PC-3 (cell line): ENCODE measurements around the gene STH. TPM values are rescaled to one million over a fixed set of nuclear protein-coding genes. Genes with fewer than 3 reads are reported as not detected.

Experiments
- ATAC-seq: fragments of 200-7000 bp; cut with Tn5 transposase; 2 replicates; pipeline ENCODE4 v1.9.1; 2020; ENCODE audit warnings: mild to moderate bottlenecking, moderate library complexity
- BruUV-seq: library from RNA; stranded (reverse); fragments of 400-500 nt; replicated peaks from 2 replicates; lab custom pipeline; 2021; lab: Mats Ljungman, UMichigan
- CTCF ChIA-PET: fragments of 300-600 bp; sonication (Branson Sonifier 250); formaldehyde crosslinking; loops from one replicate; lab custom pipeline; 2022; ENCODE audit warnings: antibody characterized with exemption; lab: Charles Lee
- POLR2A ChIA-PET: fragments of 300-600 bp; sonication (Branson Sonifier 250); formaldehyde crosslinking; loops from one replicate; lab custom pipeline; 2022; ENCODE audit warnings: antibody characterized with exemption; ENCODE audit not compliant: unreplicated experiment; lab: Charles Lee
- DNase-seq: peaks from one replicate; pipeline ENCODE4 v3.0.0-alpha.2; 2015
- H2AFZ ChIP-seq: fragments of 300-600 bp; sonication (generic); 2 replicates; pipeline ENCODE4 v1.6.0; 2016; ENCODE audit warnings: antibody characterized with exemption, low read length
- H3F3A ChIP-seq: fragments of 300-600 bp; sonication (generic); one replicate; pipeline ENCODE4 v1.6.0; 2017; ENCODE audit warnings: antibody characterized with exemption, low read length, control low read depth, mild to moderate bottlenecking; ENCODE audit not compliant: unreplicated experiment
- H3K27ac ChIP-seq: fragments of 300-600 bp; sonication (generic); 2 replicates; pipeline ENCODE4 v1.5.1; 2016; ENCODE audit warnings: mild to moderate bottlenecking, low read length
- H3K27me3 ChIP-seq: fragments of 300-600 bp; sonication (generic); 2 replicates; pipeline ENCODE4 v1.6.1; 2016; ENCODE audit warnings: low read length, mixed read lengths
- H3K36me3 ChIP-seq: fragments of 300-600 bp; sonication (generic); 2 replicates; pipeline ENCODE4 v1.6.1; 2016; ENCODE audit warnings: low read depth, mixed run types, low read length, mixed read lengths
- H3K4me1 ChIP-seq: fragments of 300-600 bp; sonication (generic); 2 replicates; pipeline ENCODE4 v1.5.1; 2016; ENCODE audit warnings: low read length; ENCODE audit not compliant: insufficient read depth
- H3K4me2 ChIP-seq: fragments of 300-600 bp; sonication (generic); 2 replicates; pipeline ENCODE4 v1.6.0; 2016; ENCODE audit warnings: low read length
- H3K4me3 ChIP-seq: fragments of 300-600 bp; sonication (generic); 2 replicates; pipeline ENCODE4 v1.5.1; 2016; ENCODE audit warnings: mild to moderate bottlenecking, low read length, mixed read lengths
- H3K79me2 ChIP-seq: fragments of 300-600 bp; sonication (generic); 2 replicates; pipeline ENCODE4 v1.6.1; 2017; ENCODE audit warnings: low read length, mixed read lengths
- H3K9ac ChIP-seq: fragments of 300-600 bp; sonication (generic); 2 replicates; pipeline ENCODE4 v1.6.0; 2016; ENCODE audit warnings: mild to moderate bottlenecking, low read length
- H3K9me2 ChIP-seq: fragments of 300-600 bp; sonication (generic); replicated peaks from 2 replicates; pipeline ENCODE4 v1.6.1; 2016; ENCODE audit warnings: mixed run types, low read length, mixed read lengths
- H3K9me3 ChIP-seq: fragments of 300-600 bp; sonication (generic); 2 replicates; pipeline ENCODE4 v1.6.1; 2016; ENCODE audit warnings: low read length, mixed read lengths
- H4K20me1 ChIP-seq: fragments of 300-600 bp; sonication (generic); 2 replicates; pipeline ENCODE4 v1.6.1; 2016; ENCODE audit warnings: low read length, mixed read lengths
- CTCF ChIP-seq: fragments of 300-600 bp; sonication (generic); conservative IDR thresholded peaks from 2 replicates; pipeline ENCODE4 v1.5.1; 2017; ENCODE audit warnings: antibody characterized with exemption, low read depth, mild to moderate bottlenecking, low read length
- EZH2 ChIP-seq: fragments of 300-600 bp; sonication (generic); IDR thresholded peaks from one replicate; pipeline ENCODE4 v1.6.1; 2017; ENCODE audit warnings: antibody characterized with exemption, mild to moderate bottlenecking, low read length; ENCODE audit not compliant: unreplicated experiment
- EZH2phosphoT487 ChIP-seq: fragments of 300-600 bp; sonication (generic); IDR thresholded peaks from 2 replicates; pipeline ENCODE4 v1.6.1; 2018; ENCODE audit warnings: mild to moderate bottlenecking, antibody characterized with exemption, low read length, borderline replicate concordance
- intact Hi-C: fragments of 100-400 bp; cut with micrococcal nuclease; formaldehyde crosslinking; loops from 2 replicates; pipeline ENCODE4 v1.9.0; 2023
- total RNA-seq: library from RNA; depleted of rRNA; stranded (reverse); fragments of >200 nt; gene quantifications from 2 replicates; pipeline ENCODE4 v1.2.3, GENCODE V29; 2014

The STH gene
- total RNA-seq, 1 experiment from 2014 or later: not detected

GRCh38 chr17:45974916-45975630 lies 24.0 kb upstream of the STH start:
- Histone ChIP-seq H2AFZ (no peak overlapping the region), H3K27ac (no peak overlapping the region), H4K20me1 (no peaks in the 10 kb centered on the region), H3K79me2 (no peaks in the 10 kb centered on the region), H3K36me3 (no peaks in the 10 kb centered on the region), H3K9ac (no peak overlapping the region), H3K4me3 (no peak overlapping the region), H3K9me2 (no peaks in the 10 kb centered on the region), H3K9me3 (no peaks in the 10 kb centered on the region), H3K4me1 (no peaks in the 10 kb centered on the region), H3F3A (no peaks in the 10 kb centered on the region), H3K27me3 (no peaks in the 10 kb centered on the region), H3K4me2 (no peak overlapping the region)
- intact Hi-C loops: no loop called here
- TF ChIP-seq CTCF: no peak
- no peak for TF ChIP-seq EZH2
- no peak for TF ChIP-seq EZH2phosphoT487
- no peak for ATAC-seq
- ChIA-PET POLR2A (no interaction called here), CTCF (interaction anchor here (0.5 kb wide), 1 partner anchor 36 kb away, joined by 3 read pairs; no protein-coding TSS in a partner anchor)
- no TSS peak for BruUV-seq
- DNase-seq: no peak

- Histone ChIP-seq H3K36me3 (no peaks in the 10 kb centered on the region), H2AFZ (no peak overlapping the region), H3K9me2 (no peaks in the 10 kb centered on the region), H3K27me3 (no peaks in the 10 kb centered on the region), H3K9ac (no peak overlapping the region), H3K4me3 (no peak overlapping the region), H3F3A (no peaks in the 10 kb centered on the region), H3K79me2 (no peaks in the 10 kb centered on the region), H3K4me1 (no peaks in the 10 kb centered on the region), H3K4me2 (no peak overlapping the region), H3K9me3 (no peaks in the 10 kb centered on the region), H4K20me1 (no peaks in the 10 kb centered on the region), H3K27ac (no peak overlapping the region)
- ChIA-PET POLR2A (no interaction called here), CTCF (interaction anchor here (0.5 to 0.6 kb wide), 2 partner anchors 26 to 35 kb away, joined by 3 to 6 read pairs; no protein-coding TSS in a partner anchor)
- no TSS peak for BruUV-seq
- TF ChIP-seq CTCF (no peak), EZH2 (no peak), EZH2phosphoT487 (no peak)
- ATAC-seq (no peak), DNase-seq (no peak)
- intact Hi-C loops: no loop called here
Observed at GRCh38 chr17:45975640-45976295, 23.3 kb upstream of the STH start.

- Histone ChIP-seq H2AFZ (no peak overlapping the region), H3K36me3 (no peaks in the 10 kb centered on the region), H3K4me3 (no peak overlapping the region), H3K4me1 (no peaks in the 10 kb centered on the region), H3K9ac (no peak overlapping the region), H4K20me1 (no peaks in the 10 kb centered on the region), H3K4me2 (no peak overlapping the region), H3K79me2 (no peaks in the 10 kb centered on the region), H3K9me2 (no peaks in the 10 kb centered on the region), H3K27ac (no peak overlapping the region), H3K27me3 (no peaks in the 10 kb centered on the region), H3F3A (no peaks in the 10 kb centered on the region), H3K9me3 (no peaks in the 10 kb centered on the region)
- CTCF ChIA-PET: no interaction called here
- DNase-seq (no peak), ATAC-seq (no peak)
- TF ChIP-seq EZH2 (no peak), CTCF (no peak), EZH2phosphoT487 (no peak)
- BruUV-seq: no TSS peak
- intact Hi-C loops: no loop called here
- POLR2A ChIA-PET: no interaction called here
Observed at GRCh38 chr17:45976391-45976754, 22.7 kb upstream of the STH start.
